ENCODE results near the gene TPSG1.
"Not testable (repeated sequence)": the region's sequence is repeated elsewhere in the genome, so short reads cannot be mapped to it uniquely, and the experiment has no call there.

Gene TPSG1

GRCh38 chr16:1230471-1231212 is 5.6 kb upstream of the TPSG1 start:
- not testable (repeated sequence) for DNase-seq

- DNase-seq: not testable (repeated sequence)
Measured at GRCh38 chr16:1230084-1230470, 5.0 kb upstream of the TPSG1 start, which contains the start of gene TPSB2. TSS of gene TPSB2 (minus strand) at chr16:1230184. CDS start at chr16:1229951, 233 bp downstream.

DNA sequence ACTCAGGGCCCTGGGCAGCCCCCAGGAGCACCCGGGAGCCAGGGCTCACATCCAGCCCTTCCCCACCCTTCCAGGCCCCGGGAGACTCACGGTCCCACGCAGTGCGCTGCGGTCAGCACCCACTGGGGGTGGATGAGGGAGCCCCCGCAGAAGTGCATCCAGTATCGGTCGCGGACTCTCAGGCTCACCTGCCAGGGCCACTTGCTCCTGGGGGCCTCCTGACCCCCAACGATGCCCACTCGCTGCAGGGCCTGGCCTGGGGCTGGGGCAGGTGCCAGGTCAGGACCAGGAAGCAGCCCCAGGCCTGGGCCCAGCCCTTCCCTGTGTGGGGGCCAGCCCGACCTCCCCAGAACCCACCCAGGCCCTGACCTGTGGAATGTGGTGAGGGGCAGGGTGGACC is 4.4 kb upstream of the TPSG1 start:
- not testable (repeated sequence) for DNase-seq

GRCh38 chr16:1228227-1228626 is 3.2 kb upstream of the TPSG1 start:
- DNase-seq: not testable (repeated sequence)

- not testable (repeated sequence) for DNase-seq
Measured at GRCh38 chr16:1226692-1227091, 1.6 kb upstream of the TPSG1 start.

DNA sequence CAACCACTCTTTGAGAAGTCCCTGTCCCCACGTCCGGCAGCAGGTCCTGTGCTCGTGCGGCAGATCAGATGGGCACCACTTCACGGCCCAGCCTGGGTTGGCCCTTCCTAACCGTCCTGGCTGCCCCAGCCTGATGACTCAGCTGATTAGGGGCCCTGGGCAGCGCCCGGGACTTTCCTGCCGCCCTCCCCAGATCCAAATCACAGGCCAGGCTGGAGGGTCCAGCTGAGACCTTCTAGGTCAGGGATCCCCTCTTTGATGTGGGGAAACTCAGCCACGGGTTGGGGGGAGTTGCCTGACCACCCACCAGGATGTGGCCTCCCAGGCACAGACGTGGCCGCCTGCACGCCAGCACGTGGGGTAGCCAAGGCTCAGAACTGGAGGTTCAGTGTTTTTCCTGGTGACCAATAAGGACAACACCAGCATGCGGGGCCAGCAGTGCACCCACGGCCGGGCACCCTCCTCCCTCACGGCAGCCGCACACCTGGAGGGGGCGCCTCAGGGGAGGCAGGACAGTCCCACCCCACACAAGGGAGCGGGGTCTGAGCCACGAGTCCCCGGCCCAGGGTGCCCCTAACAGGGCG is 752 bp upstream of the TPSG1 start:
- not testable (repeated sequence) for DNase-seq

GRCh38 chr16:1224558-1224957 is 510 bp downstream of the TPSG1 start:
- no peak for DNase-seq

DNA sequence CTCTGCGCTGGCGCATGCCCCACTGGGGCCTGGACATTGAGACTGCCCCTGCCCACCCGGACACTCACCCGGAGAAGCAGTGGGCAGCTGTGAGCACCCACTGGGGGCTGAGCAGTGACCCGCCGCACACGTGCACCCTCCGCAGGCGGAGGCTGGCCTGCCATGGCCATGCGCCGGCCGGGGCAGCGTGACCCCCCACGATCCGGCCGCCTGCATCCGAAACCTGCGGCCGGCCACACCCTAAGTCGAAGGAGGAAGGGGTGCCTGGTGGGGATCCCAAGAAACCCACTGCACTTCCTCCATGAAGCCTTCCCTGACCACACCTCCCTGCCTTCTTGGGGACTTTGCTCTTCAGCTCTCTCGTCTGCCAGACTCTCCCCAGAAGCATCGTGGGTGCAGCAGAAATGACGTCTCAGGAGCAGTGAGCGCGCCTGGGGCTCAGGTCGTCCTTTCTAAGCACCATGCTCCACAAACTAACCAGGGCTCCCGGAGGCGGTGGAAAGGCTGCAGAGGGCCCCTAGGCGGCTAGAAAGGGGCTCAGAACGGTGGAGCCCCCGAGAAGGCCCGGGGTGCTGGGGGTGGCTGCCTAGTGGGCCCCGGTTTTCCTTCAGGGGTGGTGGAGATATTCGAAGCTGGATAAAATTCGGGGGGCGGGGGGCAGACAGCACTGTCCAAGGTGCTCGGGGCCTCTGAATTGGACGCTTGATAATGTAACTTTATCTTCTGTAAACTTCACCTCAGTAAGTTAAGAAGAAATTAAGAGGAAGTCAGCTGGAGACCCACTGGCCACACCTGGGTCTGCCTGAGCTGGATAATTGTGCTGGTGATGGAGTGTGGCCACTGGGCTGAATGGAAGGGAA is 1.5 kb downstream of the TPSG1 start:
- no peak for DNase-seq

- no peak for DNase-seq
Measured at GRCh38 chr16:1222553-1223354, 2.3 kb downstream of the TPSG1 start.

DNA sequence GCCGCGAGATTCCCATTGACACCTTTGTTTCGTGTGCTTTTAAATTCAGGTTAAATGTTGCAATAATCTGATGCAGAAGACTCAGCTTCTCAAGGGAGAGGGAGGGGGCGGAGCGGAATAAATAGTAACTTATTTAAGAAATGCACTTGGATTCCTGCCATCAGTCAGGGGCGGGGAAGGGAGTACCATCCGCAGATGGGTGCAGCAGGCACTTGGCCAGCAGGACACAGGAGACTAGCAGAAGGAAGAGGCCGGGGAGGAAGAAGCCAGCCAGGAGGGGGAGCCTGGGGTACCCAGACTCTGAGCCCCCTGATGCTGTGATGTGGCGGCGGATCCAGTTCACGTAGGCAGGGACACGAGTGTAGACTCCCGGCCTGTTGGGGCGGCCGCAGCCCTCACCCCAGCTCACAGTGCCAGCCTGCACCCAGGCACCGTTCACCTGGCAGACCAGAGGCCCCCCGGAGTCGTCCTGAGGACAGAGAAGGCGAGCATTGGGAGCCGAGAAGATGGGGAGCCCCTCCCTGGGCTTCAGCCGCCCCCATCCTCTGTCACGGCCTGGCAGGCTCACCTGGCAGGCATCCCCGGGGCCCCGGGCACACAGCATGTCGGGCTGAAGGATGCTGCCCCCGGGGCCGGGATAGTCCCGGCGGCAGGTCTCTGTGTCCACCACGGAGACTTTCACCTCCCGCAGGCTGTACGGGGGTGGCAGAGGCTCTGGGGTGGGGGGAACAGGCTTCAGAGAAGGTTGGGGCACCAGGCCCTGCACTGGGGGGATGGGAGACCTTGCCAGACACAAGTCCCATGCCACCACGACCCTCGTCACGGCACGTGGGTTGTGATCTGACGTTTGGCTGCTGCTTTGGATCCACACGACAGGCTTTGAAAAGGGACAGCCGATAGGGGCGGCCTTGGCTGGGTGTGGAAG is 3.2 kb downstream of the TPSG1 start:
- no peak for DNase-seq

DNA sequence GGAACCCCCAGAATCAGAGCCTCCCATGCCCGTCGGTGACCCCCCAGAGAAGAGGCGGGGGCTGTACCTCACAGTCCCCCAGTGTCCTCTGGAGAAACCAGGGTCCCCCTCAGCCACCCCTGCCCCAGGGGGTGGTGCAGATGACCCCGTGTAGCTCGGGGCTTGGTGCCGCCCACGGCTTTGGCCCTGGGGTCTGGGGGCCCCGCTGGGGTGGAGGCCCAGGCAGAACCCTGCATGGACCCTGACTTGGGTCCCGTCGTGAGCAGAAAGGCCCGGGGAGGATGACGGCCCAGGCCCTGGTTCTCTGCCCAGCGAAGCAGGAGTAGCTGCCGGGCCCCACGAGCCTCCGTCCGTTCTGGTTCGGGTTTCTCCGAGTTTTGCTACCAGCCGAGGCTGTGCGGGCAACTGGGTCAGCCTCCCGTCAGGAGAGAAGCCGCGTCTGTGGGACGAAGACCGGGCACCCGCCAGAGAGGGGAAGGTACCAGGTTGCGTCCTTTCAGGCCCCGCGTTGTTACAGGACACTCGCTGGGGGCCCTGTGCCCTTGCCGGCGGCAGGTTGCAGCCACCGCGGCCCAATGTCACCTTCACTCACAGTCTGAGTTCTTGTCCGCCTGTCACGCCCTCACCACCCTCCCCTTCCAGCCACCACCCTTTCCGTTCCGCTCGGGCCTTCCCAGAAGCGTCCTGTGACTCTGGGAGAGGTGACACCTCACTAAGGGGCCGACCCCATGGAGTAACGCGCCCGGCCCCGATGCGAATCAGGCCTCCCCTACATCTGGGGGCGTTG is 4.0 kb downstream of the TPSG1 start:
- no peak for DNase-seq

DNA sequence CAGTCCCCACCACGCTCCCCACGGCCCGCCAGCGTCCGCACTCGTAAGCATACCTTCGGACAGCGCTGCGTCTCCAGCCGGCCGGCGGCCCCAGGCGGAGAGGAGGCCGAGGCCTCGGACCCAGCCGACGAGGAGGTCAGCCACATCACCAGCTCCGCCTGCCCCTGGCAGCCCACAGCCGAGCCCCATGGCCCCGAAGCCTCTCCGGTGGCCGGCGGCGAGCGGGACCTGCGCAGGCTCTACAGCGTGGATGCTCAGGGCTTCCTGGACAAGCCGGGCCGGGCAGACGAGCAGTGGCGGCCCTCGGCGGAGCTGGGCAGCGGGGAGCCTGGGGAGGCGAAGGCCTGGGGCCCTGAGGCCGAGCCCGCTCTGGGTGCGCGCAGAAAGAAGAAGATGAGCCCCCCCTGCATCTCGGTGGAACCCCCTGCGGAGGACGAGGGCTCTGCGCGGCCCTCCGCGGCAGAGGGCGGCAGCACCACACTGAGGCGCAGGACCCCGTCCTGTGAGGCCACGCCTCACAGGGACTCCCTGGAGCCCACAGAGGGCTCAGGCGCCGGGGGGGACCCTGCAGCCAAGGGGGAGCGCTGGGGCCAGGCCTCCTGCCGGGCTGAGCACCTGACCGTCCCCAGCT is 4.9 kb downstream of the TPSG1 start:
- DNase-seq: no peak

DNA sequence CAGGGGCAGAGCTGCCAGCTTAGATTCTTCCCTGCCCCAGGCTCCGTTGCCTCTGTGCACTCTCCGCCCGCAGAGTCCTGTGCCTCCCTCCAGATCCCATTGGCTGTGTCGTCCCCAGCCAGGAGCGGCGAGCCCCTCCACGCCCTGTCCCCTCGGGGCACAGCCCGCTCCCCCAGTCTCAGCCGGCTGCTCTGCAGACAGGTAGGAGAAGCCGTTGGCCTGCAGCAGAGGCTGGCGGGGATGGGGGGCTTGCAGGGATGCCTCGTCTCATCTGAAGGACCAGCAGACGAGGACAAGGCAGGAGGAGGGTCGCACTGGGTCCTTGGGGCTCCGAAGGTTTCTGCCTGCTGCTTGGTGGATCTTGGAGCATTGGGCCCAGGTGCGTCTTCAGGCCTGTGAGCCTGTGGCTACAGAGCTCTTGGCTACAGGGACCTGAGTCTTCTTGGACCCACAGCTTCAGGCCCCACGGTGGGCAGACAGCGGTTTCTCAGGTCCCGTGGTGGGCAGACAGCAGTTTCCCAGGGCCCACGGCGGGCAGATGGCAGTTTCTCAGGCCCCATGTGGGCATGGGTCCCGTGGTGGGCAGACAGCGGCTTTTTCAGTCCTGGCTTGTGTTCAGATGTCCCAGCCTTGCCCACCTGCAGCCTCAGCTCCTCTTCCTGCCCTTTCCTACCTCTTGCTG is 6.0 kb downstream of the TPSG1 start:
- no peak for DNase-seq

- DNase-seq: no peak
Measured at GRCh38 chr16:1218061-1218929, 6.8 kb downstream of the TPSG1 start.

- DNase-seq: no peak
Measured at GRCh38 chr16:1217526-1217925, 7.5 kb downstream of the TPSG1 start.

DNA sequence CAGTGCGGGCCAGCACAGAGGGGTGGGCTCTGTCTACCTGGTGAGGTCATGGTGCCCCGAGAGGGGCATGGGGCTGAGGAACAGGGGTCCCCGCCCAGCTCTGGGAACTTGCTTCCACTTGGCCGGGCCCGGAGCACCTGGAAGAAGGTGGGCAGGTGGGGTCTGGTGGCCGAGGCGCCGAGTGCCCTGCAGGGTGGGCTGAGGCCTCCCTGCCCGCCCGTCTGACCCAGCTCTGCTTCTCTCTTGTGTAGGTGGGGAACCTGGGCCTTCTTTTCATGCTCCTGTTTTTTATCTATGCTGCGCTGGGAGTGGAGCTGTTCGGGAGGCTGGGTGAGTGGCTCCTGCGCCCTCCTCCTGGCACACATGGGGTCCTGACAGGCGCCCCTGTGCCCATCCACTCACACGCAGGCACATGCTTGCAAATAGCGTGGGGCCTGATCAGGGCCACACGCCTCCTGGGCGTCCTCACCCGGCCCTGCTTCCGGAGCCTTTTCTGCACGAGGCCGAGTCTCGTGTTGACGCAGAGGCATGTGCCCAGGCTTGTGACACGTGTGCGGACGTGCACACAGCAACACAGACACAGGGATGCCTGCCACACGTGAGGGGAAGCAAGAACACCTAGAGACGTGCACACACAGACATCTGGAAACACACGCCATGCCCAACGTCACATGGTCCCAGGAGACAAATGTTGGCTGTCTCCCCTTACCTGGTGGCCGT is 8.2 kb downstream of the TPSG1 start:
- no peak for DNase-seq

GRCh38 chr16:1216296-1216619 is 8.8 kb downstream of the TPSG1 start:
- no peak for DNase-seq

Data from fibroblast of skin of scalp (primary cell).